Panc1 (cell line): ENCODE results near the gene EFTUD2. TPM values are rescaled to one million over a fixed set of nuclear protein-coding genes. Genes with fewer than 3 reads are reported as not detected.

Source experiments
- ATAC-seq: fragments of 200-7000 bp; cut with Tn5 transposase; 2 replicates; pipeline ENCODE4 v1.9.1; 2020; ENCODE audit warnings: mild to moderate bottlenecking, moderate library complexity
- BruUV-seq: library from RNA; stranded (reverse); fragments of 400-500 nt; replicated peaks from 2 replicates; lab custom pipeline; 2021; lab: Mats Ljungman, UMichigan
- CTCF ChIA-PET: fragments of 300-600 bp; sonication (Branson Sonifier 250); formaldehyde crosslinking; loops from one replicate; lab custom pipeline; 2022; ENCODE audit warnings: antibody characterized with exemption; lab: Charles Lee
- POLR2A ChIA-PET: fragments of 300-600 bp; sonication (Branson Sonifier 250); formaldehyde crosslinking; loops from one replicate; lab custom pipeline; 2022; ENCODE audit warnings: antibody characterized with exemption; lab: Charles Lee
- DNase-seq: peaks from one replicate; pipeline ENCODE4 v3.0.0-alpha.2; 2010; ENCODE audit warnings: low read depth, low spot score
- H3K27ac ChIP-seq: 2 replicates; pipeline ENCODE4 v1.5.1; 2011; ENCODE audit warnings: mild to moderate bottlenecking, low read length, inconsistent platforms
- H3K27me3 ChIP-seq: fragments of 200-500 bp; sonication (Bioruptor generic); 2 replicates; pipeline ENCODE4 v1.6.0; 2014; ENCODE audit warnings: low read length, inconsistent platforms; ENCODE audit not compliant: control insufficient read depth, insufficient read depth
- H3K36me3 ChIP-seq: fragments of 200-500 bp; sonication (Bioruptor generic); 2 replicates; pipeline ENCODE4 v1.5.1; 2014; ENCODE audit warnings: inconsistent platforms, mild to moderate bottlenecking, low read length, moderate library complexity; ENCODE audit not compliant: control insufficient read depth, insufficient read depth
- H3K4me1 ChIP-seq: 2 replicates; pipeline ENCODE4 v1.5.1; 2011; ENCODE audit warnings: inconsistent platforms, mild to moderate bottlenecking, low read length, moderate library complexity; ENCODE audit not compliant: control insufficient read depth, insufficient read depth
- H3K4me3 ChIP-seq, 2 experiments: 2 replicates each; pipeline ENCODE4 v1.5.1; 2011 to 2012; ENCODE audit warnings: low read depth in 2 of 2, low read length in 2 of 2, mild to moderate bottlenecking in 2 of 2, inconsistent platforms in 1 of 2, moderate library complexity in 1 of 2
- H3K9me3 ChIP-seq: fragments of 200-500 bp; sonication (Bioruptor generic); 2 replicates; pipeline ENCODE4 v1.5.1; 2014; ENCODE audit warnings: low read depth, mild to moderate bottlenecking, inconsistent platforms, low read length, moderate library complexity; ENCODE audit not compliant: control insufficient read depth, insufficient read depth
- POLR2AphosphoS5 ChIP-seq: IDR thresholded peaks from 2 replicates; pipeline ENCODE4 v1.6.1; 2012; ENCODE audit warnings: mild to moderate bottlenecking, low read depth, low read length, moderate library complexity
- REST ChIP-seq, 2 experiments: IDR thresholded peaks; 2 replicates each; pipeline ENCODE4 v1.6.1; 2011 to 2012; ENCODE audit warnings: low read depth in 2 of 2, control low read depth in 1 of 2, low read length in 1 of 2, mild to moderate bottlenecking in 1 of 2, moderate library complexity in 1 of 2; ENCODE audit not compliant: insufficient read depth in 1 of 2
- SIN3A ChIP-seq: IDR thresholded peaks from 2 replicates; pipeline ENCODE4 v1.6.1; 2012; ENCODE audit warnings: low read depth, mild to moderate bottlenecking, low read length, moderate library complexity, borderline replicate concordance; ENCODE audit not compliant: insufficient read depth
- TCF7L2 ChIP-seq: IDR thresholded peaks from 2 replicates; pipeline ENCODE4 v1.6.1; 2011; ENCODE audit warnings: mild to moderate bottlenecking, low read depth, low read length, inconsistent platforms
- in situ Hi-C: cut with HindIII; loops from 2 replicates; pipeline ENCODE4 v1.10.0; 2016; ENCODE audit warnings: low sequenced_read_pairs, low pct_unique_long_range_greater_than_20kb
- intact Hi-C: fragments of 100-400 bp; cut with micrococcal nuclease; formaldehyde crosslinking; loops from one replicate; pipeline ENCODE4 v1.10.0; 2022; ENCODE audit not compliant: unreplicated experiment
- total RNA-seq: library from RNA; stranded (reverse); gene quantifications from one replicate; pipeline ENCODE4 v1.2.1, GENCODE V29; 2021; ENCODE audit not compliant: unreplicated experiment
- TF ChIP-seq, protein P1 (sequence below): fragments of 450-650 bp; IDR thresholded peaks from 2 replicates; pipeline ENCODE4 v1.5.1; 2017; ENCODE audit warnings: mild to moderate bottlenecking

The EFTUD2 gene
- total RNA-seq, 1 experiment from 2014 or later, result 98.0 TPM

DNA sequence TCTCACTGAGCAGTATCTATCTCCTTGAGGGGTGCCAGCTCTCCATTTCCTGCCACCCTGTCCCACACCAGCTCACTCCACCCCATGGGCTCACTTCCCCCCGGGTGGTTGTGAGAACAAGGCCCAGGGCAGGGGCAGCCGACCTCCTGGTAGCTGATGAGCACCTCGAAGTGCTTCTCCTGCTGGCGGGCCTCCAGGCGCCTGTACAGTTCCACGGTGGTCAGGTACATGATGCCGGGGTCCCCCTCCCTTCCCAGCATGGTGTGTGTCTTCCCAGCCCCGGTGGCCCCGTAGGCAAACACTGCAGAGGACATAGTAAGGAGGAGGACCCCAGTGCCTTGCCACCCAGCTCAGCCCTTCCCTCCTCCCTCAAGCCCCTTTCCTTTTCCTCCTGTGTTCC lies 35.9 kb upstream of the EFTUD2 start:
- ChIA-PET CTCF (interaction anchor here (0.6 kb wide), 1 partner anchor 43 kb away, joined by 3 read pairs; no protein-coding TSS in a partner anchor), POLR2A (no interaction called here)
- Histone ChIP-seq H3K4me3 (no peak overlapping the region), H3K27me3 (no peaks in the 10 kb centered on the region), H3K27ac (no peak overlapping the region), H3K9me3 (no peaks in the 10 kb centered on the region), H3K4me1 (no peaks in the 10 kb centered on the region), H3K36me3 (no peaks in the 10 kb centered on the region; the same call in 1 of the 2 replicates)
- BruUV-seq, result no TSS peak
- no peak for TF ChIP-seq REST (IDR thresholded peaks at IDR 0.05; ENCODE audit: insufficient read depth in 1 of 2, low read depth in 2 of 2, low read length in 1 of 2)
- TF ChIP-seq TCF7L2, result no peak
- no peak for TF ChIP-seq POLR2AphosphoS5
- TF ChIP-seq SIN3A, result no peak
- TF ChIP-seq, protein P1, sequence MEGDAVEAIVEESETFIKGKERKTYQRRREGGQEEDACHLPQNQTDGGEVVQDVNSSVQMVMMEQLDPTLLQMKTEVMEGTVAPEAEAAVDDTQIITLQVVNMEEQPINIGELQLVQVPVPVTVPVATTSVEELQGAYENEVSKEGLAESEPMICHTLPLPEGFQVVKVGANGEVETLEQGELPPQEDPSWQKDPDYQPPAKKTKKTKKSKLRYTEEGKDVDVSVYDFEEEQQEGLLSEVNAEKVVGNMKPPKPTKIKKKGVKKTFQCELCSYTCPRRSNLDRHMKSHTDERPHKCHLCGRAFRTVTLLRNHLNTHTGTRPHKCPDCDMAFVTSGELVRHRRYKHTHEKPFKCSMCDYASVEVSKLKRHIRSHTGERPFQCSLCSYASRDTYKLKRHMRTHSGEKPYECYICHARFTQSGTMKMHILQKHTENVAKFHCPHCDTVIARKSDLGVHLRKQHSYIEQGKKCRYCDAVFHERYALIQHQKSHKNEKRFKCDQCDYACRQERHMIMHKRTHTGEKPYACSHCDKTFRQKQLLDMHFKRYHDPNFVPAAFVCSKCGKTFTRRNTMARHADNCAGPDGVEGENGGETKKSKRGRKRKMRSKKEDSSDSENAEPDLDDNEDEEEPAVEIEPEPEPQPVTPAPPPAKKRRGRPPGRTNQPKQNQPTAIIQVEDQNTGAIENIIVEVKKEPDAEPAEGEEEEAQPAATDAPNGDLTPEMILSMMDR, result no peak
- DNase-seq, result no peak
- intact Hi-C loops, result no loop called here
- in situ Hi-C loops, result no loop called here
- ATAC-seq, result no peak

GRCh38 chr17:44934745-44935105 lies 35.5 kb upstream of the EFTUD2 start:
- H3K9me3 ChIP-seq, result no peaks in the 10 kb centered on the region
- CTCF ChIA-PET, result interaction anchor here (0.6 kb wide), 1 partner anchor 43 kb away, joined by 3 read pairs; no protein-coding TSS in a partner anchor
- in situ Hi-C loops (no loop called here), intact Hi-C loops (no loop called here)
- ATAC-seq, result 0 out of 2 replicates have a peak, but pooled peaks have one; percentile 47
- H3K27ac ChIP-seq, result no peak overlapping the region
- no peak for TF ChIP-seq TCF7L2
- no peaks in the 10 kb centered on the region for H3K27me3 ChIP-seq
- H3K36me3 ChIP-seq, result peaks cover 2% of the 10 kb centered on the region; the same call in 1 of the 2 replicates
- POLR2A ChIA-PET, result no interaction called here
- no peaks in the 10 kb centered on the region for H3K4me1 ChIP-seq
- BruUV-seq, result no TSS peak
- no peak for DNase-seq
- H3K4me3 ChIP-seq, result no peak overlapping the region

DNA sequence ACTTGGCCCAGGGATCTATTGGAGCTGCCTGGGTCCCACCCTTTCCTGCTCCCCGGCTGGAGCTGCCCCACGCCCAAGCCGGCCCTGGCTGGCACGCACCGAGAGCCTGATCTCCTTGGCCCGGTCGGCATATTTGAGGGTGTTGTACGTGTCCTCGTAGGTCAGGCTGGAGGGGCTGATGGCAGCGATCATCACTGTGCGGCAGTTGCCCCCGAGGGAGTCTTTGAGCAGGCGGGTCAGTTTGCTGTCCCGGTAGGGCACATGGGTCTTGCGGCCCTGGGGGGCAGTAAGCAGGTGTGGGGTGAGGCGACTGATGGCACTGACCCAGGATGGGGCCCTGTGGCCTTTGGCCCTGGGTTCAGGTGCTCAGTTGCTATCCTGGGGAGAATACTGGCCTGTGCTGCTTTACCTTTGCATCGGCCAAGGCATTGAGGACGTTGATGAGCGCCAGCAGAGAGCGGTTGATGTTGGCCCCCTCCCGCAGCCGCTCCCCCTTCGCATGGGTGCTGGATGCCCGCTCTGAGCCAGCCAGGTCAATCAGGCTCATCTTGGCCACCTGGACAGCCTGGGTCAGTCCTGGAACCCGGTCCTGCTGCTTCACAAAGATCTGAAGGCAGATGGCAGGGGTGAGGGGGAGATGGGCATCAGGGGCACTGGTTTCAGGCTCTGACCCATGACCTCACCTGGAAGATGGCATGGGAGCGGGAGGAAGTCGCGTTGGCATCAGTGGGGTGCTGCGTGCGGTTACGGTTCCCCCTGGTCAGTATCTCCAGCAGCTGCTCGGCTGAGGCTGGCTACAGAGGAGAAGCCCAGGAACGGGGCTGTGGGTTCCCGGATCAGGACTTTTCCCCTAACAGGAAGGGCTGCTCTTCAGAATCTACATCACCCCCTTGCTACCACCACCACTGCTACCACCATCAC lies 34.8 kb upstream of the EFTUD2 start:
- intact Hi-C loops, result no loop called here
- Histone ChIP-seq H3K4me3 (no peak overlapping the region), H3K9me3 (no peaks in the 10 kb centered on the region), H3K4me1 (no peaks in the 10 kb centered on the region), H3K27ac (no peak overlapping the region), H3K36me3 (peaks cover 2% of the 10 kb centered on the region; the same call in 1 of the 2 replicates), H3K27me3 (no peaks in the 10 kb centered on the region)
- BruUV-seq, result no TSS peak
- CTCF ChIA-PET, result no interaction called here
- no peak for DNase-seq
- POLR2A ChIA-PET, result no interaction called here
- ATAC-seq, result no peak
- TF ChIP-seq POLR2AphosphoS5, result no peak
- TF ChIP-seq, protein P1, result no peak
- TF ChIP-seq TCF7L2, result no peak
- TF ChIP-seq REST (IDR thresholded peaks at IDR 0.05; ENCODE audit: insufficient read depth in 1 of 2, low read depth in 2 of 2, low read length in 1 of 2), result no peak
- no peak for TF ChIP-seq SIN3A
- in situ Hi-C loops, result no loop called here
